Endothelial cell of umbilical vein (primary cell): ENCODE data around the gene DRC1. TPM values are rescaled to one million over a fixed set of nuclear protein-coding genes. Genes with fewer than 3 reads are reported as not detected.

Source experiments
- BruUV-seq: library from RNA; stranded (reverse); fragments of 400-500 nt; replicated peaks from 2 replicates; lab custom pipeline; 2021; lab: Mats Ljungman, UMichigan
- CTCF ChIA-PET: fragments of 300-600, 350-600 bp; sonication (Branson Sonifier 250); formaldehyde crosslinking; loops from one replicate; lab custom pipeline; 2021; ENCODE audit warnings: antibody characterized with exemption, inconsistent platforms; lab: Charles Lee
- POLR2A ChIA-PET: fragments of 300-600, 350-600 bp; sonication (Branson Sonifier 250); formaldehyde crosslinking; loops from one replicate; lab custom pipeline; 2021; ENCODE audit warnings: antibody characterized with exemption, inconsistent platforms; lab: Charles Lee
- DNase-seq: peaks from one replicate; pipeline ENCODE4 v3.0.0-alpha.2; 2011; ENCODE audit warnings: low read depth, low spot score
- FAIRE-seq: peaks from 2 replicates; lab custom pipeline; 2011; peaks lifted over from hg19 to GRCh38; lab: Jason Lieb, UNC
- H2AFZ ChIP-seq: 2 replicates; pipeline ENCODE4 v1.6.0; 2012; ENCODE audit warnings: low read depth, low read length, control low read depth, inconsistent platforms
- H3K27ac ChIP-seq: 2 replicates; pipeline ENCODE4 v1.5.1; 2011; ENCODE audit warnings: low read depth, mild to moderate bottlenecking, control low read depth, low read length, moderate library complexity; ENCODE audit not compliant: insufficient read depth
- H3K27me3 ChIP-seq, 2 experiments: 2 replicates each; pipeline versions ENCODE4 v1.6.0 to v1.6.1; 2011; ENCODE audit warnings: low read length in 2 of 2, mixed read lengths in 1 of 2; ENCODE audit not compliant: control insufficient read depth in 2 of 2, insufficient read depth in 2 of 2
- H3K36me3 ChIP-seq, 2 experiments: 2 replicates in 1 of 2; 3 replicates in 1 of 2; pipeline ENCODE4 v1.5.1; 2011; ENCODE audit warnings: low read length in 2 of 2, mild to moderate bottlenecking in 1 of 2, moderate library complexity in 1 of 2; ENCODE audit not compliant: control insufficient read depth in 2 of 2, insufficient read depth in 2 of 2; ENCODE audit errors: extremely low read depth in 1 of 2
- H3K4me1 ChIP-seq: 3 replicates; pipeline ENCODE4 v1.5.1; 2011; ENCODE audit warnings: mild to moderate bottlenecking, low read length; ENCODE audit not compliant: control insufficient read depth, insufficient read depth; ENCODE audit errors: extremely low read depth
- H3K4me2 ChIP-seq: 2 replicates; pipeline ENCODE4 v1.6.1; 2011; ENCODE audit warnings: low read length, control low read depth, mixed read lengths; ENCODE audit not compliant: insufficient read depth
- H3K4me3 ChIP-seq, 3 experiments: fragments of 200-600 bp in 1 of 3; sonication (generic), shearing (Covaris generic) in 1 of 3; replicated peaks in 1 of 3; 2 replicates each; pipeline ENCODE4 v1.5.1; 2011 to 2016; ENCODE audit warnings: control low read depth in 3 of 3, low read length in 3 of 3, mild to moderate bottlenecking in 2 of 3, inconsistent platforms in 1 of 3, low read depth in 1 of 3, moderate library complexity in 1 of 3; ENCODE audit not compliant: insufficient read depth in 1 of 3
- H3K79me2 ChIP-seq: 2 replicates; pipeline ENCODE4 v1.6.0; 2012; ENCODE audit warnings: low read length, inconsistent platforms; ENCODE audit not compliant: control insufficient read depth, insufficient read depth
- H3K9ac ChIP-seq: replicated peaks from 2 replicates; pipeline ENCODE3; 2011; ENCODE audit warnings: low read length, control low read depth; ENCODE audit not compliant: insufficient read depth; ENCODE audit errors: extremely low read depth
- H3K9me1 ChIP-seq: replicated peaks from 3 replicates; pipeline ENCODE4 v1.6.0; 2011; ENCODE audit warnings: mild to moderate bottlenecking, low read length; ENCODE audit not compliant: control insufficient read depth, insufficient read depth; ENCODE audit errors: extremely low read depth
- H3K9me3 ChIP-seq: replicated peaks from 2 replicates; pipeline ENCODE4 v1.5.1; 2012; ENCODE audit warnings: low read length, inconsistent platforms; ENCODE audit not compliant: control insufficient read depth, insufficient read depth
- H4K20me1 ChIP-seq: replicated peaks from 2 replicates; pipeline ENCODE3; 2011; ENCODE audit warnings: mild to moderate bottlenecking, low read length; ENCODE audit not compliant: control insufficient read depth, insufficient read depth; ENCODE audit errors: extremely low read depth
- CTCF ChIP-seq, 2 donors: IDR thresholded peaks; 1 replicate in 1 of 2; 2 replicates in 1 of 2; pipeline ENCODE4 v1.5.1; 2011; ENCODE audit warnings: low read length in 2 of 2, mild to moderate bottlenecking in 2 of 2, moderate library complexity in 2 of 2, control low read depth in 1 of 2, inconsistent platforms in 1 of 2, low read depth in 1 of 2; ENCODE audit not compliant: insufficient read depth in 1 of 2; ENCODE audit errors: extremely low read depth in 1 of 2
- FOS ChIP-seq: IDR thresholded peaks from 2 replicates; pipeline ENCODE4 v1.6.1; 2011; ENCODE audit warnings: mild to moderate bottlenecking, low read length, moderate library complexity, borderline replicate concordance; ENCODE audit not compliant: insufficient read depth
- GATA2 ChIP-seq: IDR thresholded peaks from 2 replicates; pipeline ENCODE4 v1.7.0; 2011; ENCODE audit warnings: low read depth, mild to moderate bottlenecking, moderate library complexity, mixed read lengths, low read length; ENCODE audit not compliant: insufficient read length, insufficient read depth
- MAX ChIP-seq: IDR thresholded peaks from 2 replicates; pipeline ENCODE4 v1.6.1; 2011; ENCODE audit not compliant: insufficient read depth, insufficient read length
- MYC ChIP-seq: IDR thresholded peaks from one replicate; pipeline ENCODE4 v1.6.1; 2011; ENCODE audit warnings: mild to moderate bottlenecking, low read depth, low read length
- POLR2A ChIP-seq: IDR thresholded peaks from 2 replicates; pipeline ENCODE4 v1.6.1; 2012; ENCODE audit warnings: low read depth, mild to moderate bottlenecking, control low read depth, low read length
- dilution Hi-C: fragments of 300-500 bp; cut with MboI; formaldehyde crosslinking; loops from one replicate; pipeline ENCODE4 v1.15.0; 2019; ENCODE audit warnings: low sequenced_read_pairs; ENCODE audit not compliant: extremely low pct_ligation_motif_present
- intact Hi-C: fragments of 100-400 bp; cut with micrococcal nuclease; formaldehyde crosslinking; loops from one replicate; pipeline ENCODE4 v1.10.0; 2022
- polyA plus RNA-seq, 4 experiments: library from polyadenylated mRNA; depleted of rRNA in 3 of 4; stranded (reverse) in 3 of 4; unstranded in 1 of 4; fragments of >200 nt; gene quantifications; 2 replicates each; pipeline versions ENCODE4 v1.2.1 to v1.2.3, GENCODE V29; 2011 to 2012; ENCODE audit warnings: missing spikeins in 1 of 4
- total RNA-seq: library from RNA; stranded (reverse); gene quantifications from 2 replicates; pipeline ENCODE4 v1.2.3, GENCODE V29; 2021

The DRC1 gene
- total and polyA plus RNA-seq, 2 donors (not counting 3 experiments of a cell fraction or from before 2014, with no cell fraction given), result 0.44 TPM; not detected in 1

- Histone ChIP-seq H3K79me2 (no peaks in the 10 kb centered on the region), H3K4me2 (no peak overlapping the region), H3K4me3 (no peak overlapping the region), H3K27me3 (no peaks in the 10 kb centered on the region), H2AFZ (no peak overlapping the region), H3K9ac (no peak overlapping the region), H3K36me3 (no peaks in the 10 kb centered on the region), H4K20me1 (no peaks in the 10 kb centered on the region), H3K9me1 (no peaks in the 10 kb centered on the region), H3K27ac (no peak overlapping the region), H3K4me1 (no peaks in the 10 kb centered on the region), H3K9me3 (no peaks in the 10 kb centered on the region)
- dilution Hi-C loops (no loop called here), intact Hi-C loops (no loop called here)
- no peak for TF ChIP-seq POLR2A
- no peak for TF ChIP-seq MAX
- no peak for TF ChIP-seq FOS
- no peak for TF ChIP-seq GATA2
- no peak for TF ChIP-seq MYC
- no peak for TF ChIP-seq CTCF (IDR thresholded peaks at IDR 0.05; ENCODE audit: extremely low read depth in 1 of 2, insufficient read depth in 1 of 2, low read depth in 1 of 2, low read length in 2 of 2)
- no TSS peak for BruUV-seq
- ChIA-PET POLR2A (no interaction called here), CTCF (interaction anchor here (0.7 to 1.0 kb wide), 2 partner anchors 10 to 265 kb away, joined by 3 to 6 read pairs; no protein-coding TSS in a partner anchor)
- DNase-seq (no peak), FAIRE-seq (no peak)
These were observed 60.4 kb downstream of the DRC1 start for GRCh38 chr2:26462100-26462499.
